GM19324 (cell line): Measurements from ENCODE around the gene MAN2B1.
"Not testable (repeated sequence)": the region's sequence is repeated elsewhere in the genome, so short reads cannot be mapped to it uniquely, and the experiment has no call there.

Experiments used
- ATAC-seq: cut with Tn5 transposase; IDR thresholded peaks from one replicate; pipeline ENCODE4 v1.9.1; 2021; ENCODE audit warnings: mild to moderate bottlenecking, moderate library complexity; ENCODE audit not compliant: unreplicated experiment, low FRiP score

MAN2B1 gene

DNA sequence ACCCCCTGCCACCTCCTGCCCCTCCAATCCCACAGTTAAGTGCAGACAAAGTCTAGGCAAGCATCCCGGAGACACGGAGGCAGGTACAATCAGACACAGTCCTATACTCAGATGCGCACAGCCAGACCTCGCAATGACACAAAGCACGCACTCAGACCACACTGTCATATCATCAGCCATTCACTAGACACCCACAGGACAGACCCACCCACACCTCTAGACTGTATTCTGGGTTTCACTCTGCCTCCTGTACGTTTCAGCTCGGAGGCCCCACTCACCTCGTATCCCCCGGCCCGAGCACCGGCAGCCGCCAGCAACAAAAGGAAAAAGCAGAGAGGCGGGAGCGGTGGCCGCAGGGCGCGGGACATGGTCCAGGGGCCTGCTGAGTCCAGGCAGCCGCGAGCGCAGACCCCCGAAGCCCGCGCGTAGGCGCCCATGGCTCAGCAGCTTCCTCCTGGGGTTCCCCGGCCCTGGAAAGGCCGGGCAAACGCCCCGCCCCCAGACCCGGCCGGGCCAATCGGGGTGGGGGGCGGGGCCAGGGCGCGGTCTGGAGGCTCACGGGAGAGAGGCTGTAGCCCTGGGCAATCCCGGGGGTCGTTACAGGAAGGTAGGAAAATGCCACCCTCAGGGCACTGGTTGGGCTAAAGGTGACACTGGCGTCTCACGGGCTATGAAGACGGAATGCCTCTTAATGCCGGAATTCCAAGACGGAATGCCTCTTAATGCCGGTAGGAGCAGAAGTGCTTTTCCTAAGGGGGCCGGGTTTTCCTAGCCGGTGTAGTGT is at the start of gene MAN2B1, which contains the start of gene WDR83:
Gene MAN2B1, minus strand, starts transcription at position 478 of the 784 bp plus-strand sequence. Its CDS starts 41 bp downstream, at position 437.
Gene WDR83, plus strand, starts transcription at position 543 of the 784 bp plus-strand sequence. CDS start 2,984 bp downstream, outside the sequence.
- peak; percentile 49 for ATAC-seq

DNA sequence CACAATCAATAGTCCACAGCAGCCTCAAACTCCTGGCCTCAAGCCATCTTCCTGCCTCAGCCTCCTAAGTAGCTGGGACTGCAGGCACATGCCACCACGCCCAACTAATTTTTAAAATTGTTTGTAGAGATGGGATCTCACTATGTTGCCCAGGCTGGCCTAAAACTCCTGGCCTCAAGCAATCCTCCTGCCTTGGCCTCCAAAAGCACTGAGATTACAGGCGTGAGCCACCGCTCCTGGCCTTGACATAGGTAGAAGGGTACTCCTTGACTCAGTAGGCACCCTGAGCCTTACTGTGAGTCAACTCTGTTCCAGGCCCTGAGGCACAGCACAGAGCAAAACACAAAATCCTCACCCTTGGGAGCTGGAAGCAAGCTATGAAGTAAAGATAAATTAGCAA is 49.4 kb upstream of the MAN2B1 start:
- ATAC-seq = no peak

DNA sequence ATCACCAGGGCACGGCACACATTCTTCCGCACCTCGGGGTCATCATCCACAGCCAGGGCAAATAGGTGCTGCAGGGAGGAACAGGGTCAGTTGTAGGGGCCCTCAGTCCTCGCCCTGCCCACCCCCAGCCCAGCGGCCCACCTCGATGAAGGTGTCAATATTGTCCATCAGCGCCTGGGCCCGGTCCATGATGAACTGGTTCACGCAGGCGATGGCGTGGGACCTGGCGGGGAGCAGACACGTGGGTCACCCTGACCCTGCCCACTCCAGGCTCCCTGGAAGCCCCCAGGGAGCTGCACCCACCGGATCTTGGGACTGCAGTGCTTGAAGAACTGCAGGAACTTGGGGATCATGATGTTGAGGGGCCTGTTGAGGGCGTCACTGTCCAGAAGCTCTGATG is 48.6 kb upstream of the MAN2B1 start:
- no peak for ATAC-seq

DNA sequence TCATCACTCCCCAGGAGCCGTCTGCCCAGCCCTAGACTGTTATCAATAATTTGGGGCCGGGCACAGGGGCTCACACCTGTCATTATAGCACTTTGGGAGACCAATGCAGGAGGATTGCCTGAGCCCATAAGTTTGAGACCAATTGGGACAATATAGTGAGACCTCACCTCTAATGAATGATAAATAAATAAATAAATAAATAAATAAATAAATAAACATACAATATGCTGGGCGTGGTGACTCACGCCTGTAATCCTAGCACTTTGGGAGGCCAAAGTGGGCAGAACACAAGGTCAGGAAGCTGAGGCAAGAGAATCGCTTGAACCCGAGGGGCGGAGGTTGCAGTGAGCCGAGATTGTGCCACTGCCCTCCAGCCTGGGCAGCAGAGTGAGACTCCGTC is 46.8 kb upstream of the MAN2B1 start:
- not testable (repeated sequence) for ATAC-seq

DNA sequence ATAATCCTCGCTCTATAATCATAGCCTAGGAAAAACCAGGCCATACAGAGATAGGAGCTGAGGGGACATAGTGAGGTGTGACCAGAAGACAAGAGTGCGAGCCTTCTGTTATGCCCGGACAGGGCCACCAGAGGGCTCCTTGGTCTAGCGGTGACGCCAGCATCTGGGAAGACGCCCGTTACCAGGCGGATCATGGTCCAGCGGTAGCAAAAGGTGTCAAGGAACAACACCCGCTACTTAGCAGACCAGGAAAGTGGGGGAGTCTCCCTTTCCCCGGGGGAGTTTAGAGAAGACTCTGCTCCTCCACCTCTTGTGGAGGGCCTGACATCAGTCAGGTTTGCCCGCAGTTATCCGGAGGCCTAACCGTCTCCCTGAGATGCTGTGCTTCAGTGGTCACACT is 45.5 kb upstream of the MAN2B1 start:
- ATAC-seq = not testable (repeated sequence)

DNA sequence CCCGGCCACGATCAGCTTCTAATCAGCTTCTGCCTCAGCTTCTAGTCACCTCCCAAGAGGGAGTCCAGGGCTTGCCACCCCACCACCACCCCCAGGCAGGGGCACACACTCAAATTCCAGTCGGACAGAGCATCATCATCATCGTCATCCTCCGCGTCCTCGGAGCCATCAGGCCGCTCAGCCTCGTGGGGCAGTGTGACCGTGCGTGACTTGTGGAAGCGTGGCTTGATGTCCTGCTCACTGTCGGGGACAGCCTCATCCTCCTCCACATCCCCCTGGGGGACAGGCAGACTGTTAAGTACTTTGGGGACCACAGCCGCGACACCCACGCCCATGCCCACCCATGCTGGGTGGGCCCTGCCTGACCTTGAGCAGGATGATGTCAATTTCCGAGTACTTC is 44.6 kb upstream of the MAN2B1 start:
- no peak for ATAC-seq

DNA sequence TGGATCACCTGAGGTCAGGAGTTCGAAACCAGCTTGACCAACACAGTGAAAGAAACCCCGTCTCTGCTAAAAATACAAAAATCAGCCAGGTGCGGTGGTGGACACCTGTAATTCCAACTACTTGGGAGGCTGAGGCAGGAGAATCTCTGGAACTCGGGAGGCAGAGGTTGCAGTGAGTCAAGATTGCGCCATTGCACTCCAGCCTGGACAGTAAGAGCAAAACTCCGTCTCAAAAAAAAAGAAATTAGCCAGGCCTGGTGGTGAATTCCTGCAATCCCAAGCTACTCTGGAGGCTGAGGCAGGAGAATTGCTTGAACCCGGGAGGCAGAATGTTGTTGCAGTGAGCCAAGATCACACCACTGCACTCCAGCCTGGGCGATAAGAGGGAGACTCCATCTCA is 42.1 kb upstream of the MAN2B1 start:
- ATAC-seq = no peak

DNA sequence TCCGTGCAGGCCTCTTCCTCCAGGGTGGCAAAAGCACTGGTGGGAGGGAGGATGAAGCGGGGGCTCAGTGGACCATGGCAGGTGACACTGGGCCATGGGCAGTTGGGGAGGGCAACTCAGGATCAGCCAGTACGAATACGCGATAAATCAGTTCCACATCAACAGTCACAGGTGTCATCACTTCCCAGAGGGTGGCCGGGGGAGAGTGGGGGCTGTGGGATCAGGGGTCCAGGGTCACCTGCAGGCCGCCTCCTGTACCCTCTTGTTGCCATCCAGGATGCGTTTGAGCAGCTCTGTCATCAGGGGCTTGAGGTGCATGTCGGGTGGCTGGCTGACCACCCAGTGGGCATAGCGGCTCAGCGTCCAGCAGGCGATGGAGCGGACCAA is 39.8 kb upstream of the MAN2B1 start:
- ATAC-seq = no peak

DNA sequence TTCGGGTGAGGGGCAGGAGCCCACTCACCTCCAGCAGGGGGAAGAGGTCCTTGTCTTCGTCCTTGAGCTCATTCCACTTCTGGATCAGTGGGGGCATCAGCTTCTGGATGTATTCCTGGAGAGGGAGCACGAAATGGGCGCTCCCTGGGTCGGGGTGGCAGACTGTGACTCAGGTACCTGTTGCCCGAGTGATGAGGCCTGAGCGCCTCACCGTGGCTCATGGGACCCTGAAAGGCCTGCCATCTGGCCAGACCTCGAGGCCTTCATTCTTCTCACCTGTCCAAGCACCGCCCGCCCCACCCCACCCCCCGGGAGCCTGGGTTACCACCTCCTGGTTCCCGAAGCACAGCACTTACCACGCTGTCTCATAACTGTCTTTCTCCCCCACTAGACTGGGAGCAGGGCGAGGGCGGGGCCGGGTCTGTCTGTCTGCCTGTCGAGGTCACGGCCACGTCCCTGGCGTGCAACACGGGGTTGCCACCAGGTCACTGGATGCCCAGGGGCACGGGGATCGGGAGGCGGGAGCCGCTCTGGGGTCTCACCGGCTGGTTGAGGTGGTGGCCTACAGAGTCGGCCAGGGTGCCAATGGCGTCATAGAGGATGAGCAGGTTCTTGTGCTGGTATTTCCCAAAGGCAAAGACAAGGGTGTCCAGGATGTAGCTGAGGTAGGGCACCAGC is 39.3 kb upstream of the MAN2B1 start:
- ATAC-seq = no peak

DNA sequence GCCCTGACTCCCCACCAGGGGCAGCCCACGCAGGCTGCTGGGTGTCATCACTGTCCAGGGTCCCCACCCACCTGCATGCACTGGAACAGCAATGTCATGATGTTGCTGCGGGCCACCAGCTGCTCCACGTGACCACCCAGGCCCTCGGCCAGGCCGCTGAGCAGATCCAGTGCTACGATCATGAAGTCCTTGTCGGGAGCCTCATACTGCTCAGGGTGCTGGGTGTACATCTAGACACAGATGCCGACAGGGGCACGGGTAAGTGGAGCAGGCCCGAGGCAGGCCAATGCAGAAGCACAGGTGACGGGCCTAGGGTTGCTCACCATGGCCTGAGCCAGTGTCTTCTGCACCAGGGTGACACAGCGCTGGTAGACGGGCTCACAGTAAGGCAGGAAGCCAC is 38.6 kb upstream of the MAN2B1 start:
- no peak for ATAC-seq

DNA sequence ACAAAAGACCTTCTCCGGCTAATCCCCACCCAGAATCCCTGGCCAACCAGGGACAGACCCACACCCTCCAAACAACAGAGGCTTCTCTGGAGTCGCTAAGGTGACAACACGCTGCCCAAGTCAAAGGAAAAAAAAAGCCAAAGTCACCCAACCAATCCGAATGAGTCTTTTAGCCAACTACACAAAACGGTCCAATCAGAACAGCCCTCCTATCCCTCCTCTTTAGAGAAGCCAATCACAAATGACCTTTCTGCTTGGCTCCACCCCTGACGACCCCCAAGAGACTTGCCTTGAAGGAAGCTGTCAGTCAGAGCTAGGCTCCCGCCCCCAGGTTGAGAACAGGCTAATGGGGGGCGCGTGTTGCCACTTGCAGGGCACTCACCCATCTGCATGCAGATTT is 36.5 kb upstream of the MAN2B1 start:
- no peak for ATAC-seq

DNA sequence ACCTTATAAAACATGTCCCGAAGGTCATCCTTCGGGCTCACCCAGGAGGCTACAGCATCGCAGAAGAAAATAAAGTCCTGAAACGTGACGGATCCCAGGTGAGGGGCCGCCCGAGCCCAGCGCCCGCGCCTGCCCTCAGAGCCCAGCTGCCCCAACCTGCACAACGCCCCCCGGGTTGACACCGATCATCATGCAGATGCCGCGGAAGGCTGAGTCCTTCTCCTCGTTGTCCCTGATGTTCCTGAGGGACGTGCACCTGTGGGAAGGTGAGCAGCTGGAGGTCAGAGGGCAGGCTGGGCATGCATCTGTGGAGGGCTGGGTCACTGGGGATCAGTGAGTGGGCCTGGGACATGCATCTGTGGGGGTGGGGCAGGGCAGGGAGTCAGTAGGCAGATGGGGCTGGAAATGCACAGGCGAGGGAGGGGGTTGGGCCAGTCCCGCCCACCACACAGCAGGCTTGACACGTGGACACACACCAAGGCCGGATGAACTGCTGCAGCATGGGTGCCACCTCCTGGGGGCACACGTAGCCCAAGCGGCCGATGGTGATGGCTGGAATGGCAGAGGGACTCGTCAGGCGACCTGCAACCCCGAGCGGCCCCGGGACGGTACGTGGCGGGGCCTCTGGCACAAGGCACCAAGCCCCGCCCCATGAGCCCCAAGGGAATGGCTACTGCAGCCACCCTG is 35.2 kb upstream of the MAN2B1 start:
- no peak for ATAC-seq

DNA sequence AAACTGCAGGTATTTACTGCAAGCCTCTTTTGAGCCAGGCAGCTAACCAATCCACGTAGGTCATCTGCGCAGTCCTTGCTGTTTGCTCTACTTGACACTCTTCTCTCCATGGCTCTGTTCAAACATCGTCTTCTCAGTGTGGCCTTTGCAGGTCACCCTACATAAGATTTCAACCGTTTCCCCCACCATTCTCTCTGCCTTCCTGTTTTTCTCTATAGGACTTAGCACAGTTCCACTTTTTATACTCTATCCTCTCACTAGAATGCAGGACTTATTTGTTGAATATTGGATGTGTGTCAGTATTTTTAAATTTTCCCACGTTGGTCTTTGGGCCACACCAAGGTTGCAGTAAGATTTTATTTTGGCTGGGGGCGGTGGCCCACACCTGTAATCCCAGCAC is 31.6 kb upstream of the MAN2B1 start:
- no peak for ATAC-seq

DNA sequence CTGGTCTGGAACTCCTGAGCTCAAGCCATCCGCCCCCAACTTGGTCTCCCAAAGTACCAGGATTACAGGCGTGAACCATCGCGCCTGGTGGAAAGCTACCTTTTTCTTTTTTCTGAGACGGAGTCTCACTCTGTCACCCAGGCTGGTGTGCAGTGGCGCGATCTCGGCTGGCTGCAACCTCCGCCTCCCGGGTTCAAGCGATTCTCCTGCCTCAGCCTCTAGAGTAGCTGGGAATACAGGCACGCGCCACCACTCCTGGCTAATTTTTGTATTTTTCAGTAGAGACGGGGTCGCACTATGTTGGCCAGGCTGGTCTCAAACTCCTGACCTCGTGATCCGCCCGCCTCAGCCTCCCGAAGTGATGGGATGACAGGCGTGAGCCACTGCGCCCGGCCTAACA is 30.9 kb upstream of the MAN2B1 start:
- ATAC-seq = not testable (repeated sequence)

DNA sequence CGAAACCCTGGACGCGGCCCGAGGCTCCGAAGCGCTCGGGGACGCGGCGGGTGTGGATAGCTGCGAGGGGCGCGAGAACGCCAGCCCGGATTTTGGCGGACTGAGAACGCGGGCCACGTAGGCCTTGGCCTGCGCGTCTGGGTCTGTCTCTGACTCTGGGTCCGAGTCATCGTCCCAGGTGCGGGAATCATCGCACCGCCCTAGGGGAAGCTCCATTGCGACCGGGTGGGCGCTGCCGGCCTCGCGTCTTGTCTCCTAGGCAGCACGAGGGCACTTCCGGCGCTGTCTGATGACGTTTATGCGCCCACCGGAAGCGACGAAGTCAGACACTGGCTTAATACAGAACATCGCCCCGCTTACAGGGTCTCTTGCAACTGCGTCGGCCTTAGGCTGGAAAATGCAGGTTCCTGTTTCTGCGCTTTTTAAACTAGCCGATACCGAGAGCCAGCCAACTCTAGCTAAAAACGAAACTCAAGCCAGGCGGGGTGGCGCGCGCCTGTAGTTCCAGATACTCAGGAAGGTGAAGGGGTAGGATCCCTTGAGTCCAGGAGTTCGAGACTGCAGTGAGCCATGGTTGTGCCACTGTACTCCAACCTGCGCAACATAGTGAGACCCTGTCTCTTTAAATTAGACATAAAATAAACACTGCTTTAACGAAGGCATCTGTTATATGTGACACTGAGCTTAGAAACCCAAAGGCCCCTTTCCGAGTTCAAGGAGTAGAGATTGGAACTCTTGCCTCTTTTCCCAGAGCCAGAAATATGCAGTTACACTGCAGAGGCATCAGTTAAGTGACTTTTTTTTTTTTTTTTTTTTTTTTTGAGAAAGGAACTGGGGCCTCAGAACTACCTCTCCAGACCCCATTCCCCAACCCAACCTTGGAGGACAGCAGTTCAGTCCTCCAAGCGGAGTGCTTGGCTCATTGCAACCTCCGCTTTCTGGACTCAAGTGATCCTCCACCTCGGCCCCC is 30.1 kb upstream of the MAN2B1 start, which contains the start of gene FBXW9:
Gene FBXW9, minus strand, starts transcription at position 266 of the 970 bp plus-strand sequence. Its CDS starts 50 bp downstream, at position 216.
- ATAC-seq = peak; percentile 86

DNA sequence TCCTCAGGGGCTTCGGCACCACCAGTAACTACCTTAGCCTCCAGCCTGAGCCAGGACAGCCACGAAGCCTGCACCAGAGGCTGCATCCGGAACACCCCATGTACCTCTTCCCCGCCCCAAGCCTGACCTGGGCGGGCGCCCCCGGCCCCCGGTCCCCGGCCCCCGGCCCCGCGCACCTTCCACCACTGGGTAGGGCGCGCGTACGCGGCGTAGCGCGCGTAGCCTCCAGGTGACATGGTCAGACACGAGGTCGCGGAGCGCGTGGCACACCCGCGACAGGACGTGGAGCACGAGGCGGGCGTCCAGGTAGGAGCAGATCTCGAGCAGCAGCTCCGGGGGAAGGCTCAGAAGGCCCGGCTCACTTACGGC is 29.4 kb upstream of the MAN2B1 start:
- ATAC-seq = peak; percentile 9

DNA sequence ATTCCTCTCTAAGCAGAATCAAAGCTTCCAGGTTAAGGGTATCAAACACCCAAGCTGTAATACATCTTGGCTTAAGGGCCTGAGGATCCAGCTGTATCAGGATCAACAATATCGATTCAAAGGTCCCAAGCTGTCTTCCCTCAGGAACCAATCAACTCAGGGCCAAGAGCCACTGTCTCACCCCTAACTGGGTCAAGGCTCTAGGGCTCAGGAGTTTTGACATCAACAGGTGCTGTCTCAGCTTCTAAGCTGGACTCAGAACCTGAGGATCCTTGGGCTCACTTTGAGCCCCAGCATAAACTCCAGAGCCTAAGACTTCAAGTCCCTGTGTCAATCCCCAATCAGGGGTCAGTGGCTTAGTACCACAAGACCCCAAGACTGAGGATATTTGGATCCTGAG is 29.0 kb upstream of the MAN2B1 start:
- no peak for ATAC-seq

DNA sequence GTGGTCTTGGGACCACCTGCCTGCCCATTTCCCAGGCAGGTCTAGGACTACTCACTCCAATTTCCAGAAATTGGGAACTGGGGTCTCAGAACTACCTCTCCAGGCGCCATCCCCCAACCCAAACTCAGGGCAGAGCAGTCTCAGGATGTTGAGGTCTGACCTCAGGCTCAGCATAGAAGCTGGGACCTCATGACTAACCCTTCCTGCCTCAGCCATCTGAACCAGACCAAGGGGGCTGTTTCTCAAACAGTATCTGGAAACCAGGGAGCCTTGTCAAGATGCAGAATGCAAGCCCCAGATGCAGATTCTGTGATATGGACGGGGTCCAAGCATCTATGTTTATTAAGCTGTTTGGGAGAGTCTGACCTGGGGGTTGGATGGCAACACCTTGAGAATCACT is 28.6 kb upstream of the MAN2B1 start:
- no peak for ATAC-seq

DNA sequence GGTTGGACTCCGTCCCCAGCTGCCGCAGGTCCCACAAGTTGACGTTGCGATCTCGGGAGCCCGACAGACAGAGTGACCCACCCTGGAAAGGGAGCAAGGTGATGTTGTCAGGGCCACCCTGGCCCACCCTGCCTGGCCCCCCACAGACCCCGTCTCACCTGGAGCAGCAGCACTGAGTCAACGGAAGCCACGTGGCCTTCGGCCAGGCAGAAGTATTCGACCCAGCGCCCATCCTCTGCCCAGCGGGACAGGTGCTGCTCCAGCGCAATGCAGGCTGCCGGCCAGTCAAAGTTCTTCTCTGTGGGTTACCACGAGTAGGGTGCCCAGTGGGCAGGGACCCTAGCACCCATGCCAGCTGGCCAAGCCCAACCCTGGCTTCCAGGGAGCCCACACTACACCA is 28.1 kb upstream of the MAN2B1 start:
- ATAC-seq = no peak

DNA sequence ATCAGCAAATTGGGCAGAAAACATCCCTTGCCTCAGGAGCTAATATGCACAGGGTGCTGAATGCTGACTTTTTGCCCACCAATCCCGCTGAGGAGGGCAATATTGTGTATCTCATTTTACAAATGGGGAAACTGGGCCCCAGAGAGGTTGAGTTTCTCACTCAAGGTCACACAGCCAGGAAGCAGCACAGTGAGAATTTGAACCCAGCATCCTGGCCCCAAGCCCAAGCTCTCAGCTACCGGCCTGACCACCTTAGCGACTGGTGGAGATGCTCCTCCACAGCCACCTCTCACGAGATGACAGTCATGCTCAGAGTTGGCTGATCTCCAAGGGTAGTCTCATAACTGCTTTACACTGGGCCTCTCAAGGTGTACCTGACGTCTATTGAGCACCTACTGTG is 26.4 kb upstream of the MAN2B1 start:
- no peak for ATAC-seq
